Fibroblast of lung (primary cell): ENCODE data around the gene CHD5.
"Not testable (repeated sequence)": the region's sequence is repeated elsewhere in the genome, so short reads cannot be mapped to it uniquely, and the experiment has no call there.

Experiments
- CTCF ChIP-seq, 2 donors: IDR thresholded peaks in 1 of 2; conservative IDR thresholded peaks in 1 of 2; 1 replicate in 1 of 2; 2 replicates in 1 of 2; pipeline ENCODE4 v1.5.1; 2011 to 2012; ENCODE audit warnings: low read length in 2 of 2, control low read depth in 1 of 2, inconsistent platforms in 1 of 2, low read depth in 1 of 2, mild to moderate bottlenecking in 1 of 2
- EZH2 ChIP-seq: IDR thresholded peaks from 2 replicates; pipeline ENCODE4 v1.5.1; 2012; ENCODE audit warnings: low read length, control low read depth, mild to moderate bottlenecking; ENCODE audit errors: missing control alignments

- TF ChIP-seq CTCF (conservative IDR thresholded peaks at IDR 0.05 in 1 of 2, IDR thresholded peaks at IDR 0.05 in 1 of 2; ENCODE audit: low read depth in 1 of 2, low read length in 2 of 2); EZH2: not testable (repeated sequence)
These were observed 116.5 kb downstream of the CHD5 start for GRCh38 chr1:6063532-6064053.
